H9 (cell line): Measurements from ENCODE around the gene GUK1. TPM values are rescaled to one million over a fixed set of nuclear protein-coding genes. Genes with fewer than 3 reads are reported as not detected.

Experiments
- DNase-seq: peaks from one replicate; pipeline ENCODE4 v3.0.0-alpha.2; 2017
- H2AFZ ChIP-seq: one replicate; pipeline ENCODE4 v1.6.1; 2013; ENCODE audit warnings: mild to moderate bottlenecking, low read length, control low read depth, moderate library complexity
- H2AK5ac ChIP-seq: 2 replicates; pipeline ENCODE4 v1.6.1; 2013; ENCODE audit warnings: low read length, control low read depth, mixed read lengths; ENCODE audit not compliant: insufficient read length
- H2BK120ac ChIP-seq: one replicate; pipeline ENCODE4 v1.6.1; 2013; ENCODE audit warnings: low read depth, mild to moderate bottlenecking, low read length, control low read depth, inconsistent platforms; ENCODE audit not compliant: poor library complexity, severe bottlenecking
- H2BK12ac ChIP-seq: 2 replicates; pipeline ENCODE4 v1.6.1; 2013; ENCODE audit warnings: low read length, control low read depth, mixed read lengths, low read depth; ENCODE audit not compliant: insufficient read length
- H2BK15ac ChIP-seq: 2 replicates; pipeline ENCODE4 v1.6.1; 2013; ENCODE audit warnings: low read depth, low read length, control low read depth
- H2BK20ac ChIP-seq: one replicate; pipeline ENCODE4 v1.6.1; 2013; ENCODE audit warnings: low read depth, mild to moderate bottlenecking, low read length, control low read depth, inconsistent platforms; ENCODE audit not compliant: poor library complexity, severe bottlenecking
- H2BK5ac ChIP-seq: 2 replicates; pipeline ENCODE4 v1.6.1; 2013; ENCODE audit warnings: low read length, control low read depth, mixed read lengths; ENCODE audit not compliant: insufficient read length
- H3K14ac ChIP-seq: 2 replicates; pipeline ENCODE4 v1.6.1; 2013; ENCODE audit warnings: low read length, control low read depth; ENCODE audit not compliant: insufficient read depth
- H3K18ac ChIP-seq: 2 replicates; pipeline ENCODE4 v1.6.1; 2013; ENCODE audit warnings: low read depth, mild to moderate bottlenecking, mixed read lengths, low read length, control low read depth; ENCODE audit not compliant: insufficient read length
- H3K23ac ChIP-seq: 2 replicates; pipeline ENCODE4 v1.6.1; 2013; ENCODE audit warnings: low read length, control low read depth, mixed read lengths, low read depth; ENCODE audit not compliant: insufficient read length
- H3K23me2 ChIP-seq: 2 replicates; pipeline ENCODE4 v1.6.1; 2013; ENCODE audit warnings: low read depth, mild to moderate bottlenecking, mixed read lengths, low read length, control low read depth; ENCODE audit not compliant: insufficient read length, poor library complexity, severe bottlenecking
- H3K27ac ChIP-seq: 2 replicates; pipeline ENCODE4 v1.5.1; 2013; ENCODE audit warnings: low read length, control low read depth, mixed read lengths, low read depth; ENCODE audit not compliant: insufficient read length
- H3K27me3 ChIP-seq: 2 replicates; pipeline ENCODE4 v1.6.1; 2013; ENCODE audit warnings: low read length, control low read depth, inconsistent platforms; ENCODE audit not compliant: insufficient read depth
- H3K4ac ChIP-seq: 2 replicates; pipeline ENCODE4 v1.6.1; 2013; ENCODE audit warnings: low read depth, mild to moderate bottlenecking, control low read depth, inconsistent platforms, low read length, moderate library complexity
- H3K4me1 ChIP-seq: 2 replicates; pipeline ENCODE4 v1.6.1; 2013; ENCODE audit warnings: low read length, control low read depth, inconsistent platforms; ENCODE audit not compliant: insufficient read depth
- H3K4me2 ChIP-seq: 2 replicates; pipeline ENCODE4 v1.6.1; 2013; ENCODE audit warnings: low read length, control low read depth, mixed read lengths; ENCODE audit not compliant: insufficient read length, insufficient read depth
- H3K56ac ChIP-seq: 2 replicates; pipeline ENCODE4 v1.6.1; 2013; ENCODE audit warnings: low read depth, mild to moderate bottlenecking, mixed read lengths, low read length, control low read depth; ENCODE audit not compliant: insufficient read length
- H3K79me1 ChIP-seq: 2 replicates; pipeline ENCODE4 v1.6.1; 2013; ENCODE audit warnings: low read depth, mild to moderate bottlenecking, moderate library complexity, low read length, control low read depth, inconsistent platforms; ENCODE audit not compliant: insufficient read depth, poor library complexity, severe bottlenecking
- H3K79me2 ChIP-seq: 2 replicates; pipeline ENCODE4 v1.6.1; 2013; ENCODE audit warnings: low read length, control low read depth, inconsistent platforms; ENCODE audit not compliant: insufficient read depth
- H3K9ac ChIP-seq: 2 replicates; pipeline ENCODE4 v1.6.1; 2013; ENCODE audit warnings: low read length, control low read depth, mixed read lengths; ENCODE audit not compliant: insufficient read length; ENCODE audit errors: extremely low read depth
- H3K9me3 ChIP-seq: one replicate; pipeline ENCODE4 v1.6.1; 2013; ENCODE audit warnings: low read depth, low read length, inconsistent platforms; ENCODE audit not compliant: control insufficient read depth
- H3T11ph ChIP-seq: one replicate; pipeline ENCODE4 v1.6.1; 2013; ENCODE audit warnings: mild to moderate bottlenecking, low read length, control low read depth, inconsistent platforms
- H4K20me1 ChIP-seq: one replicate; pipeline ENCODE4 v1.6.1; 2013; ENCODE audit not compliant: control insufficient read depth, insufficient read length, insufficient read depth
- H4K5ac ChIP-seq: 2 replicates; pipeline ENCODE4 v1.6.1; 2013; ENCODE audit warnings: low read depth, mild to moderate bottlenecking, mixed read lengths, low read length, control low read depth; ENCODE audit not compliant: insufficient read length
- H4K8ac ChIP-seq: replicated peaks from 2 replicates; pipeline ENCODE4 v1.6.1; 2013; ENCODE audit warnings: low read length, control low read depth, mixed read lengths, low read depth; ENCODE audit not compliant: insufficient read length
- H4K91ac ChIP-seq: 2 replicates; pipeline ENCODE4 v1.6.1; 2013; ENCODE audit warnings: low read depth, mild to moderate bottlenecking, moderate library complexity, mixed read lengths, low read length, control low read depth; ENCODE audit not compliant: insufficient read length
- H3K27ac Mint-ChIP-seq, 3 experiments: 2 replicates in 2 of 3; 3 replicates in 1 of 3; pipeline ENCODE4 v1.8.0; 2020 to 2021; ENCODE audit warnings: mixed read lengths in 3 of 3, mild to moderate bottlenecking in 1 of 3, moderate library complexity in 1 of 3
- H3K27me3 Mint-ChIP-seq: 2 replicates; pipeline ENCODE4 v1.8.0; 2021; ENCODE audit warnings: low read depth, mild to moderate bottlenecking, moderate library complexity, mixed read lengths
- H3K36me3 Mint-ChIP-seq, 3 experiments: 2 replicates in 2 of 3; 3 replicates in 1 of 3; pipeline ENCODE4 v1.8.0; 2020 to 2021; ENCODE audit warnings: low read depth in 3 of 3, mixed read lengths in 3 of 3; ENCODE audit not compliant: insufficient read depth in 1 of 3
- H3K4me1 Mint-ChIP-seq, 2 experiments: 2 replicates each; pipeline ENCODE4 v1.8.0; 2020; ENCODE audit warnings: mixed read lengths in 2 of 2
- H3K4me3 Mint-ChIP-seq, 2 experiments: 2 replicates in 1 of 2; 3 replicates in 1 of 2; pipeline ENCODE4 v1.8.0; 2020 to 2021; ENCODE audit warnings: mild to moderate bottlenecking in 2 of 2, mixed read lengths in 2 of 2, moderate library complexity in 1 of 2
- H3K9me3 Mint-ChIP-seq, 2 experiments: 2 replicates in 1 of 2; 3 replicates in 1 of 2; pipeline ENCODE4 v1.8.0; 2020; ENCODE audit warnings: mild to moderate bottlenecking in 2 of 2, mixed read lengths in 2 of 2, moderate library complexity in 1 of 2
- CTCF ChIP-seq: fragments of 200-600 bp; sonication (generic); conservative IDR thresholded peaks from 3 replicates; pipeline ENCODE4 v1.8.0; 2021; ENCODE audit warnings: antibody characterized with exemption, mild to moderate bottlenecking
- WGBS: extraction: QIAGEN DNeasy Blood & Tissue Kit; methylation state at CpG from one replicate; pipeline ENCODE4 v1.1.7; 2013; ENCODE audit warnings: missing lambda C conversion rate, low lambda C conversion rate, mixed read lengths; ENCODE audit not compliant: insufficient read length; ENCODE audit errors: extremely low coverage; 5-methylcytosine and 5-hydroxymethylcytosine counted together
- total RNA-seq: library from RNA; stranded (reverse); gene quantifications from 2 replicates; pipeline ENCODE4 v1.2.1, GENCODE V29; 2021

Gene GUK1
- total RNA-seq, 1 experiment from 2014 or later: 88.2 TPM

- Mint-ChIP-seq H3K4me3 (peak overlapping the region in 1 of 2 experiments; percentile 32; a peak in 2 of 5 replicates), H3K9me3 (no peaks in the 10 kb centered on the region), H3K27me3 (no peaks in the 10 kb centered on the region), H3K4me1 (peaks cover 3 to 9% of the 10 kb centered on the region in 2 experiments; a peak in 2 of 4 replicates), H3K36me3 (no peaks in the 10 kb centered on the region), H3K27ac (peak overlapping the region in 1 of 3 experiments; percentile 90; a peak in 1 of 7 replicates)
- Histone ChIP-seq H2BK20ac (no peak overlapping the region), H3K14ac (no peak overlapping the region), H2BK12ac (no peak overlapping the region), H3K9me3 (no peaks in the 10 kb centered on the region), H4K5ac (no peak overlapping the region), H2BK5ac (no peak overlapping the region), H3K18ac (no peak overlapping the region), H3K23me2 (no peaks in the 10 kb centered on the region), H3K23ac (no peak overlapping the region), H3T11ph (no peak overlapping the region), H3K79me1 (no peaks in the 10 kb centered on the region), H4K91ac (no peak overlapping the region), H2AFZ (no peak overlapping the region), H2BK120ac (no peak overlapping the region), H3K4me2 (no peak overlapping the region), H3K4ac (no peak overlapping the region), H2AK5ac (no peak overlapping the region), H4K8ac (no peak overlapping the region), H3K27ac (no peak overlapping the region), H3K4me1 (no peaks in the 10 kb centered on the region), H2BK15ac (no peak overlapping the region), H3K27me3 (no peaks in the 10 kb centered on the region; the same call in 1 of the 2 replicates), H3K79me2 (no peaks in the 10 kb centered on the region), H3K56ac (no peak overlapping the region), H4K20me1 (peaks cover 3% of the 10 kb centered on the region), H3K9ac (no peak overlapping the region)
- TF ChIP-seq CTCF: no peak
- DNase-seq: no peak
- WGBS: no CpG with 5 or more reads among the region's 19 CpGs
Observed at GRCh38 chr1:228152097-228152917, 12.2 kb downstream of the GUK1 start.
